D721Med (cell line): ENCODE measurements around the gene MLEC.

Source experiments
- DNase-seq: peaks from one replicate; pipeline ENCODE4 v3.0.0; 2011; ENCODE audit warnings: low spot score; ENCODE audit not compliant: insufficient read length
- FAIRE-seq: peaks from 2 replicates; lab custom pipeline; 2011; peaks lifted over from hg19 to GRCh38; lab: Jason Lieb, UNC
- TF ChIP-seq, protein P1 (sequence below): IDR thresholded peaks from 2 replicates; pipeline ENCODE4 v1.5.1; 2012; ENCODE audit warnings: mild to moderate bottlenecking, control low read depth; ENCODE audit not compliant: insufficient read depth; ENCODE audit errors: missing control alignments

The MLEC gene

GRCh38 chr12:120687578-120688289, 785 bp downstream of the MLEC start:
- no peak for FAIRE-seq
- DNase-seq: no peak
- TF ChIP-seq, protein P1, sequence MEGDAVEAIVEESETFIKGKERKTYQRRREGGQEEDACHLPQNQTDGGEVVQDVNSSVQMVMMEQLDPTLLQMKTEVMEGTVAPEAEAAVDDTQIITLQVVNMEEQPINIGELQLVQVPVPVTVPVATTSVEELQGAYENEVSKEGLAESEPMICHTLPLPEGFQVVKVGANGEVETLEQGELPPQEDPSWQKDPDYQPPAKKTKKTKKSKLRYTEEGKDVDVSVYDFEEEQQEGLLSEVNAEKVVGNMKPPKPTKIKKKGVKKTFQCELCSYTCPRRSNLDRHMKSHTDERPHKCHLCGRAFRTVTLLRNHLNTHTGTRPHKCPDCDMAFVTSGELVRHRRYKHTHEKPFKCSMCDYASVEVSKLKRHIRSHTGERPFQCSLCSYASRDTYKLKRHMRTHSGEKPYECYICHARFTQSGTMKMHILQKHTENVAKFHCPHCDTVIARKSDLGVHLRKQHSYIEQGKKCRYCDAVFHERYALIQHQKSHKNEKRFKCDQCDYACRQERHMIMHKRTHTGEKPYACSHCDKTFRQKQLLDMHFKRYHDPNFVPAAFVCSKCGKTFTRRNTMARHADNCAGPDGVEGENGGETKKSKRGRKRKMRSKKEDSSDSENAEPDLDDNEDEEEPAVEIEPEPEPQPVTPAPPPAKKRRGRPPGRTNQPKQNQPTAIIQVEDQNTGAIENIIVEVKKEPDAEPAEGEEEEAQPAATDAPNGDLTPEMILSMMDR: no peak

- no peak for DNase-seq
- TF ChIP-seq, protein P1: no peak
- FAIRE-seq: no peak
Observed at GRCh38 chr12:120688527-120689071, 1.6 kb downstream of the MLEC start.

DNA sequence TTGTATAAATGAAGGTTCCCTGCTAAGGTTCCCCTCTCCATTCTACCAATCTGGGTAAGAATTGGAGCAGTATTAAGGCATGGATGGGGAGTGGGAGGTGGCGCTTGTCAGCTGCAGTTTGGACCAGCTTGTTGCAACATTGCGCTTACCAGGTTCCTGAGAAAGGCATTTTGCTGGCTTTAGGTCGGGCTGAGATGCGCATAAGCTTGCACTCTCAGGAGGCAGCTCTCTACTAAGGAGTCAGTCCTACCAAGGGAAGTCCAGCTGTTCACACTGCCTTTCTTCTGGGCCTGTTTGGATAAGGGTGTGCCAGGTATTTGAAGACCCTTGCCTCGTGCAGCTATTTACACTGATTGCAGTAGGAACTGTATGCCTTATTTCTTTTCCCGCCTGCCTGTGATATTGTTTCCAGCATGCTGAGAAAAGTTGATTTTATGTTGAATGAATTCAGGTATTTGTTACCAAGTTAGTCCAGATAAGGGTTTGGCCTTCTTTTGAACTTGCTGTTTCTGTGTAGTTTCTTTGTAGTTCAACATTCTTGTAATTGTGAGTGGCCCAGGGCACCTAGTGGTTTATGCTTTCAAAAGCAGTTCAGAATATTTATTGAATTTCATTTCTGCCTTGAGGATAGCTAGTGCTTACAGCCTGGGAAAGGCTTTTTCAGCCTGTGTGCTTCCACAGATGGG, 2.6 kb downstream of the MLEC start:
- FAIRE-seq: no peak

GRCh38 chr12:120690083-120690450, 3.1 kb downstream of the MLEC start:
- no peak for FAIRE-seq
- TF ChIP-seq, protein P1: no peak
- DNase-seq: no peak

More for the DNA sequence above, 2.6 kb downstream of the MLEC start:
- DNase-seq: no peak
- TF ChIP-seq, protein P1: no peak

DNA sequence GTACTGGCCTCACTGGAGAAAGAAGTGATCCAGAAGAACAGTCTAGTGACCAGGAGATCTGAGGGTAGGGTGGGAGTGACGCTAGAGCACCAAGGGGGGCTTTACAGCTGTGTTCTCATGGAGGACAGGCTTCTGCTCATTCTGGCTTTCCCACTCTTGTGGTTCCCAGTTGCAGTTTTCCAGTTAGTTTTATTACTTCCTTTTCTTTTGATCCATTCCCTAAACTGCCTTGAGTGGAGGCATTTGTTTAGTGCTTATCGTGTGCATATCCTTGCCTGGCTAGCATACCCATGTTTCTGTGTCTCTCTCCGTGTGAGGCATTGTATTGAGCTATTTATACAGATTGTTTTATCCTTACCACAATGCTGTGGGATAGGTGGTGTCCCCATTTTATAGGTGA, 4.0 kb downstream of the MLEC start:
- DNase-seq (no peak), FAIRE-seq (no peak)
- TF ChIP-seq, protein P1: no peak

GRCh38 chr12:120692524-120693033, 5.6 kb downstream of the MLEC start:
- DNase-seq: no peak
- TF ChIP-seq, protein P1: no peak
- FAIRE-seq: no peak
